Mammary epithelial cell (primary cell): Measurements from ENCODE around the gene EEFSEC.

Source experiments
- EZH2 ChIP-seq: IDR thresholded peaks from 2 replicates; pipeline ENCODE4 v1.6.1; 2012; ENCODE audit warnings: low read length, inconsistent platforms, borderline replicate concordance
- TF ChIP-seq, protein P1 (sequence below), 2 donors: IDR thresholded peaks in 1 of 2; conservative IDR thresholded peaks in 1 of 2; 2 replicates each; pipeline ENCODE4 v1.5.1; 2011 to 2012; ENCODE audit warnings: inconsistent platforms in 2 of 2, low read length in 2 of 2, mild to moderate bottlenecking in 2 of 2, control low read depth in 1 of 2, low read depth in 1 of 2; ENCODE audit not compliant: insufficient read depth in 1 of 2; ENCODE audit errors: extremely low read depth in 1 of 2

GRCh38 chr3:128319741-128320141 lies 166.5 kb downstream of the EEFSEC start:
- TF ChIP-seq, protein P1, sequence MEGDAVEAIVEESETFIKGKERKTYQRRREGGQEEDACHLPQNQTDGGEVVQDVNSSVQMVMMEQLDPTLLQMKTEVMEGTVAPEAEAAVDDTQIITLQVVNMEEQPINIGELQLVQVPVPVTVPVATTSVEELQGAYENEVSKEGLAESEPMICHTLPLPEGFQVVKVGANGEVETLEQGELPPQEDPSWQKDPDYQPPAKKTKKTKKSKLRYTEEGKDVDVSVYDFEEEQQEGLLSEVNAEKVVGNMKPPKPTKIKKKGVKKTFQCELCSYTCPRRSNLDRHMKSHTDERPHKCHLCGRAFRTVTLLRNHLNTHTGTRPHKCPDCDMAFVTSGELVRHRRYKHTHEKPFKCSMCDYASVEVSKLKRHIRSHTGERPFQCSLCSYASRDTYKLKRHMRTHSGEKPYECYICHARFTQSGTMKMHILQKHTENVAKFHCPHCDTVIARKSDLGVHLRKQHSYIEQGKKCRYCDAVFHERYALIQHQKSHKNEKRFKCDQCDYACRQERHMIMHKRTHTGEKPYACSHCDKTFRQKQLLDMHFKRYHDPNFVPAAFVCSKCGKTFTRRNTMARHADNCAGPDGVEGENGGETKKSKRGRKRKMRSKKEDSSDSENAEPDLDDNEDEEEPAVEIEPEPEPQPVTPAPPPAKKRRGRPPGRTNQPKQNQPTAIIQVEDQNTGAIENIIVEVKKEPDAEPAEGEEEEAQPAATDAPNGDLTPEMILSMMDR (conservative IDR thresholded peaks at IDR 0.05 in 1 of 2, IDR thresholded peaks at IDR 0.05 in 1 of 2; ENCODE audit: extremely low read depth in 1 of 2, insufficient read depth in 1 of 2, low read depth in 1 of 2, low read length in 2 of 2) = no peak
- no peak for TF ChIP-seq EZH2
